OCI-LY1 (cell line): Measurements from ENCODE around the gene CGAS.

Experiments used
- EZH2 ChIP-seq: fragments of 200-600 bp; sonication (generic), shearing (Covaris generic); IDR thresholded peaks from 2 replicates; pipeline ENCODE4 v1.8.0; 2017; ENCODE audit warnings: borderline replicate concordance, mixed run types, mild to moderate bottlenecking, antibody characterized with exemption, low read length, moderate library complexity, mixed read lengths
- TF ChIP-seq, protein P1 (sequence below): fragments of 200-600 bp; sonication (generic), shearing (Covaris generic); IDR thresholded peaks from 2 replicates; pipeline ENCODE4 v1.5.1; 2017; ENCODE audit warnings: mild to moderate bottlenecking, antibody characterized with exemption, low read length, moderate library complexity, mixed read lengths

DNA sequence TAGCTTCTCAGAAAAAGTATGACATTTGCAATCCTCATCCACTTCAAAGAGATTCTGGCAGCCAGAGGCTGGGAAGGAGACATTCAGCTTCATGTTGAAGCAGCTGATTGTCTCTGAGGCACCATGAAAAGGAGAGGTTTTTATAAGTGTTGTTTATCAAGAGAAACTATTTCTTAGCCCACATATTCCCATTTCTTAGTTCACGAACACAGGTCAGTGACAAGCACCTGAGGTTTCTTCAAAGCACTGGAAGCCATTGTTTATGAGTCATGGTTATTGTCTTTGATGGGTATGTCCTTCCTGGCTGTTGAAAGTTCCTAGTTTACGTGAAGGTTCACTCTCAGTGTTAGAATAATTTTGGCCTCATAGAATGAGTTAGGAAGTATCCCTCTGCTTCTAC, 60.4 kb downstream of the CGAS start:
- TF ChIP-seq, protein P1, sequence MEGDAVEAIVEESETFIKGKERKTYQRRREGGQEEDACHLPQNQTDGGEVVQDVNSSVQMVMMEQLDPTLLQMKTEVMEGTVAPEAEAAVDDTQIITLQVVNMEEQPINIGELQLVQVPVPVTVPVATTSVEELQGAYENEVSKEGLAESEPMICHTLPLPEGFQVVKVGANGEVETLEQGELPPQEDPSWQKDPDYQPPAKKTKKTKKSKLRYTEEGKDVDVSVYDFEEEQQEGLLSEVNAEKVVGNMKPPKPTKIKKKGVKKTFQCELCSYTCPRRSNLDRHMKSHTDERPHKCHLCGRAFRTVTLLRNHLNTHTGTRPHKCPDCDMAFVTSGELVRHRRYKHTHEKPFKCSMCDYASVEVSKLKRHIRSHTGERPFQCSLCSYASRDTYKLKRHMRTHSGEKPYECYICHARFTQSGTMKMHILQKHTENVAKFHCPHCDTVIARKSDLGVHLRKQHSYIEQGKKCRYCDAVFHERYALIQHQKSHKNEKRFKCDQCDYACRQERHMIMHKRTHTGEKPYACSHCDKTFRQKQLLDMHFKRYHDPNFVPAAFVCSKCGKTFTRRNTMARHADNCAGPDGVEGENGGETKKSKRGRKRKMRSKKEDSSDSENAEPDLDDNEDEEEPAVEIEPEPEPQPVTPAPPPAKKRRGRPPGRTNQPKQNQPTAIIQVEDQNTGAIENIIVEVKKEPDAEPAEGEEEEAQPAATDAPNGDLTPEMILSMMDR: no peak
- no peak for TF ChIP-seq EZH2
